Activated T-cell treated with anti-CD3 and anti-CD28 coated beads for 48 hours (primary cell): ENCODE data around the gene ARIH1.

Source experiments
- DNase-seq: peaks from one replicate; pipeline ENCODE4 v3.0.0-alpha.2; 2020; ENCODE audit warnings: low read depth

ARIH1 gene

DNA sequence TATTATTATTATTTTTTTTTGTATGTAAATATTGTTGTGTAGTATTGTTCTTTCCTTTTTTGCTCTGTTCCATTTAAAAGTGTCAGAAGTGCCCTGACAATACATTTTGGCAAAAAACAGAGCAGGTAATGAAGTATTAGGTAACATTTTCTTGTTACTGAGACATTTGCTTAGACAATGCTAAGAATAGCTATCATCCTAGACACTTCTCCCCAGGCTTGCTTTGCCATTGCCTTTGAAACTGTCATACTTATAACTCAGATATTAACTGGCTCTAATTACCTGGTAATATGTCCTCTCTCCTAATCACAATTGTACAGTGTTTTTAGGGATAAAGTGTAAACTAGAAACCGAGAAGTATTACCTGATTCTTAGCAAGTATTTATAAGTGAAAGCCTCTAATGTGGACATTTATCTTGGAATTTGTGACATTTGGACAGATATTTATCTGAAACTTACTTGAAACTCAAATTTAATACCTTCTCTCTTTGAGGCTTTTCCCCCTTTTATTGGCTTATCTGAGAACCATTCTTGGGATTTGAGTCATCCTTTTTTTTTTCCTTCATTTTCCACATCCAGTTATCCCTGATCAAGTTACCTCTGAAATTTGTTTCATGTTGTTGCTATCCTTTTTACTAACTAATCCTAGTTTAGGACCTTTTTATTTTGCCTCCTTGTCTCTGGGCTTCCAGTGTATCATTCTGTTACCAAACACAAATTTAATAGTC, 13.1 kb downstream of the ARIH1 start:
- no peak for DNase-seq

DNA sequence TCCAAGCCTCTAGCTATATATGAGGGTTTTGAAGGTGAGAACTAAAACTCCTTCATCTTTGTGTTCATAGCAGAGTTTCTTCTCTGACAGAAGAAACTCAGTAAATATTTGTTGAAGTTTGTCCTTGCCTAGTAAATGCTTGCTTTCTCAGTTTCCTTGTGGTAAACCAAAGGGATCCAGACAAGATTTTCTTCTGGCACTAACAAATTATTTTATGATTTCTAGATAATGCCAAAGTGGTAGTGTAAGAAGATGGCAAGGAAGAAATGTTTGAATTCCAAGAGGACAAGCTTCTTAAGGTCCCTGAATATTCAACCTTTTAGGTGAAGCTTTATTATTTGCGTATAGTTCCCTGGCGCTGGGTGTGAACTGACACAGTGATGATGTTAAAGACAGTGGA, 14.4 kb downstream of the ARIH1 start:
- DNase-seq = no peak

DNA sequence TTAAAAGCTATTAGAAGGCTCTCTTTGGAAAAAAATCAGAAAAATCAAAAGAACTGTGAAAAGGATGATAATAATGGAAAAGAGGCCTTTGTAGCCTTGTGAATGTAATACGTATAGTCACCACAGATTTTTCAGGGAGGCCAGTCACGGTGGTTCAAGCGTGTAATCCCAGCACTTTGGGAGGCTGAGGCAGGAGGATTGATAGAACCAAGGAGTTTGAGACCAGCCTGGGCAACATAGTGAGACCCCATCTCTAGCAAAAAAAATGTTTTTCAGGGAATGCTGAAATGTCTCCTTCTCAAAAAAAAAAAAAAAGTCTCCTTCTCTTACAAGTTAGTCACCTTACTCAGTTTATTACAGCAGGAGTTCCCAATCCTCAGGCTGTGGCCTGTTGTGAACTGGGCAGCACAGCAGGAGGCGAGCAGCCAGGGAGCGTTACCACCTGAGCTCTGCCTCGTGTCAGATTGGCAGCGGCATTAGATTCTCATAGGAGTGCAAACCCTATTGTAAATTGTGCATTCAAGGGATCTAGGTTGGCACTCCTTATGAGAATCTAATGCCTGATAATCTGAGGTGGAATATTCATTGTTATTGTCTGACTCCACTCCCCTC, 15.9 kb downstream of the ARIH1 start:
- no peak for DNase-seq

DNA sequence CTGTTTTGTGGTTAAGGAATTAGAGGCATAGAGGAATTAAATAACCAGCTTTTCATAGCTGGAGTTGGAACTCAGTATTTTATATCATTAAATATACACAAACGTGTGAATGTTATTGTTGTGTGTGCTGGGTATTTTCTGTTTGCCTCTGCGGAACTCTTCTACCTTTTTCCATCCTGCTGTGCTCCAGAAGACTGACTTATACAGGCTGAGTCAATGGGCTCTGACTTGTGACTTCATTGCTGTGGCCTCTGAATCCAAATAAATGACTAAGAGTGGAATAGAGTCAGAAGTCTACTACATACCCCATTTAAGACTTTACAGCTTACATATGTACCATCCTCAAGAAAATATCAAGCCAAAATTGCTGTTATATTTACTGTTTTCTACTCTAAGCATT, 17.6 kb downstream of the ARIH1 start:
- DNase-seq = no peak

DNA sequence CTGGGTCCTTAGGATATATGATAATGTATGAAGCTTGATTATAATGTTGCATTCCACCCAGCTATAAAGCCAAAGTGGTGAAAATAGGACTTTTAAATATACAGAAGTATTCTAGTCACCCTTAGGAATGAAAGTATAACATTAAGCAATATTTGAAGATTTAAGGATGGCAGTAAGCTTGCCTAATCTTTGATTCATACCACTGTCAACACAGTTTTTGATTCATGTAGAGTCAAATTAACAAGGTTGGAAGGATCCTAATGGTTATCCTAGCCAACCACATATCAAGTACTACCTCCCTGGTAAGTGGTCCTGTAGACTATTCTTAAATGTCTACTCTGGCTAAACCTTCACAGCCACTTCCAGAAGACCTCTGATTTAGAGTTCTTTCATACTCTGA, 18.6 kb downstream of the ARIH1 start:
- DNase-seq = no peak

DNA sequence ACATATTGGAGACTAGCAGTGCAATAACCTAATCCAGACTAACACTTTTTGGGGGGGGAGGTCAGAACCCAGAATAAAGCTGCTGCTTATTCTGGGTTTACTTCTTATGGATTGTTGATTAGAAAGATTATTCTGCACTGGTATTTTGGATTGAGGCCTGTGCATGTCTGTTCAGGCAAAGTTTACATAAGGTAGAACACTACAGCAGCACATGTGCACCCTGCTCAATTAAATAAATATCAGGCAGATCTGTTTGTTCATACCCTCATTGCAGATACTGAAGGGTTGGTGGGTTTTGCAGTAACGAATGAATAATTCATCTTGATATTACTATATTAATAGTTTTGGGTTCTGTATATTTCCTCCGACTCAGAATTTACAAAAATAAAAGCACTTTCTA, 19.1 kb downstream of the ARIH1 start:
- no peak for DNase-seq

DNA sequence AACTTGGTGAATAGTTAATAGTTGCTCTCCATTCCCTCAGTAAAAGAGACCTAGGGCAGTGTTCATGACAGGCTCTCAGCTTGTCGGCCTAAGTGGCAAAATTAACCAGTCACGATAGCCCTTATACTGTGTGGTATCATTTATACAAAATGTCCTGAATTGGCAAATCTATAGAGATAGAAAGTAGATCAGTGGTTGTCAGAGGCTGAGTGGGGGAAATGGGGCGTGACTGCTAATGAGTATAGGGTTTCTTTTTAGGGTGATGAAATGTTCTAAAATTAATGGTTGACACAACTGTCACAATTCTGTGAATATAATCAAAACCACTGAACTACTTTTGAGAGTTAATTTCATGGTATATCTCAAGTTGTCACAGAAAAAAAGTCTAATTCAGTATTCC, 20.9 kb downstream of the ARIH1 start:
- DNase-seq = no peak

DNA sequence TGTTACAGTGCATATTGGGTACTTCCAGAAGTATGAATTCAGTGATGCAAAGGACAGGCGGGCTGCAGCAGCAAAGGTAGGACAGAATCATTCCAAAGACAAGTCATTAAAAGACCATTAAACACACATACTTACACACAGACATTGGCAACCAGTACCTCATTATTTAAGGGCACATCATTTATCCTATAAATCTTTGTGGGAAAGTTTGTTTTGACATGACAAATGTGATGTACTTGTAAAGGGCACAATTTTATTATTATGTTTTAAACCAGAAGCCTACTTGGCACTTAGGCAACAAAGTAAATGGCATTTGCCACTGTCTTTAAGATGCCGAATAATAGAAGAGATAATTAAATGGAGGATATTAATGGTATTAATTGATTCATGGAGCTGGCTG, 22.7 kb downstream of the ARIH1 start:
- no peak for DNase-seq

DNA sequence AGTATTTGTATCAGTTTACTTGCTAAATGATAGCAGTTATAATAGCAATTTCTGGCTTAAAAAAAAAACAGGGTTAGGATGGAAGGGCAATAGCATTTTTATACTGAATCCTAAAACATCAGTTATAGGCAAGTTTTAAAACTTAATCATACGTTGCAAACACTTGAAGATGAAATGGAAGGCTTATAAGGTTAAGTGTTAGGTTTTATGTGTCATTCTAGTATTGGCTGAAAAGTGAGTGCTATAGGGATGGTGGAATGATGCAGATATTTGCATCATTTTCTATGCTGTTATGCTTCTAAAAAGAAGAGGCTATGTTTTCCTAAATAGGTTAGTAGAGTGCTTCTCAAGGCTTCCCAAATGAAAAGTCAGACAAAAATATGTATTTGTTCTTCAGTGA, 23.3 kb downstream of the ARIH1 start:
- DNase-seq = no peak

DNA sequence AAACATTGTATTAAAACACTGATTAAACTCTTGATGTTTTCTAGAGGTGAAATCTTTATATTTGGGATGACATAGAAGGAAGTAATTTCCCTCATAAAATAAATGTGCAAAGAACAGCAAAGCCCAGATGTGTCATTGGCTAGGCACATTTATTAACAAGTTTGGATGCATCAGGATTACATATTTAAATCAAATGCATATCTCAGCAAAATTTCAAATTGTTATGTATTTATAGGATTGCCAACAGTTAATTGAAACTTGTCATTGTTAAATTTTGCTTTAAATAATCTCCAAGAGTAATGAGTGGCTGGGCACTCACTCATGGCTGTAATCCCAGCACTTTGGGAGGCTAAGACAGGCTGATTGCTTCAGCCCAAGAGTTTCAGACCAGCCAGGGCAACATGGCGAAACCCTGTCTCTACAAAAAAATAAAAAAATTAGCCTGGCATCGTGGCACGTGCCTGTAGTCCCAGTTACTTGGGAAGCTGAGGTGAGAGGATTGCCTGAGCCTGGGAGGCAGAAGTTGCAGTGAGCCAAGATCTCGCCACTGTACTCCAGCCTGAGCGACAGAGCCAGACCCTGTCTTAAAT, 28.2 kb downstream of the ARIH1 start:
- DNase-seq = no peak

DNA sequence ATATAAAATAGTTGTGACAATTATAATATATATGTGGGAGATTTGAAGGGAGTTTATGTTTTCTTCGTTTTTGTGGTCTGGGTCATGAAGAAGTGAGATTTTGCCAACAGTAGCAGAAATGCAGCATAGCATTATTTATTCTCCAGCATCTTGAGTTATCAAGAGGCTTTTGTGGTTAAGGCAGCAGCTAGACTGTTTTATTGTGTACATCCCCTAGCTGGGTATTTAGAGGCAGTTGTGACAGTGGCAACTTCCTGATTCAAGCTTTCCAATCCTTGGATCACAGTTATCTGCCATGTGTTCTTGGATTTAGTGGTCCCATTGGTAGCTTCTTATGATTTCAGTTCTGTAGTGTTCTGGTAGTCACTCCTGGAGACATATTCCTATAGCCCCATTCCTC, 29.0 kb downstream of the ARIH1 start:
- no peak for DNase-seq

DNA sequence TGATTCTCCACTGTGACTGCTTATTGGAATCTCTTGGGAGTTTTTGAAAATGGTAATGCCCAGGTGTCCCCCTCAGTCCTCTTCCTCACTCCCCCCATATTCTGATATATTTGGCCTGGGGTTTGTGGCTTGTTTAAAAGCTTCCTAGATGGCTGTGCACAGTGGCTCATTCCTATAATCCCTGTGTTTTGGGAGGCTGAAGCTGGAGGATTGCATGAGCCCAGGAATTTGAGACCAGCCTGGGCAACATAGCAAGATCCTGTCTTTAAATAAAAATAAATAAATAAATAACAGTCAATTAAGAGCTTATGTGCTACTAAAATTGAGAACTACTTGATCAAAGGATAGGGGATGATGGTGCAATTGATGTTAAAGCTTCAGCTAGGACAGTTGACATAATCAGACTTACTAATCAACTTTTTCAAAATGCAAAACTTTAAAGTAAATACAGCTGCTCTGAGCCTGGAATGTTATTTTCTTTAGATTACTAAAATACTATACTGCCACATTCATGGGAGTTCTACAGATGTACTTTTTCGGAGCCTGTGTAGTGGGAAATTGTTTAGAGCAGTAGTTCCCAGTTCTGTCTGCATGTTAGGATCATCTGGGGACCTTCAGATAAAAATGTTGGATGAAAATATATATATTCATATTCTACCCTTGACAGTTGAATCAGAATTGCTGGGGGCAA, 33.4 kb downstream of the ARIH1 start:
- DNase-seq = no peak

DNA sequence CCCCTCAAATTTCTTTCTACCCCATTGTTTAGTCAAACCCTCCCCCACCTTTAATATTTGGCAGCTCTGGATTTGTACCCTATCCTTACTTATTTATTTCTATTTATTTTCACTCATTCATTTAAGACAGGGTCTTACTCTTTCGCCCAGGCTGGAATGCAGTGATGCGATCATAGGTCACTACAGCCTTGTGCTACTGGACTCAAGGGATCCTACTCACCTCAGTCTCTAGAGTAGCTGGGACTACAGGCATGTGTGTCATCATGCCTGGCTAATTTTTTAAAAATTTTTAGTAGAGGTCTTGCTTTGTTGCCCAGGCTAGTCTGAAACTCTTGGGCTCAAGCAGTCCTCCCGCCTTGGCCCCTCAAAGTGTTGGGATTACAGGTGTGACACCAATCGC, 35.4 kb downstream of the ARIH1 start:
- no peak for DNase-seq

DNA sequence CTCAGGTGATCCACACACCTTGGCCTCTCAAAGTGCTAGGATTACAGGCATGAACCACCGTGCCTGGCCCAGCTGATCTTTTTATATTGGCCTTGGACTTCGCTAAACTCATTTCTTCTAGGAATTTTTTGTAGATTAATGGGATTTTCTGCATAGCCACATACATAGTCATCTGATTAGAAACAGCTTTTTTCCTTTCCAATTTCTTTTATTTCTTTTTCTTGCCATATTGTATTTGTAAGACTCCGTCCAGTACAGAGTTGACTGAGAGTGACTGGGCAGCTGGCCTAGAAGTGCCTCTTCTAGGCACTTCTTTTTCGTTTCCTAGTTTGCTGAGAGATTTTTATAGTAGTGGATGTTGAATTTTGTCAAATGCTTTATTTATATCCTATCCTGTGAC, 37.4 kb downstream of the ARIH1 start:
- DNase-seq = no peak

DNA sequence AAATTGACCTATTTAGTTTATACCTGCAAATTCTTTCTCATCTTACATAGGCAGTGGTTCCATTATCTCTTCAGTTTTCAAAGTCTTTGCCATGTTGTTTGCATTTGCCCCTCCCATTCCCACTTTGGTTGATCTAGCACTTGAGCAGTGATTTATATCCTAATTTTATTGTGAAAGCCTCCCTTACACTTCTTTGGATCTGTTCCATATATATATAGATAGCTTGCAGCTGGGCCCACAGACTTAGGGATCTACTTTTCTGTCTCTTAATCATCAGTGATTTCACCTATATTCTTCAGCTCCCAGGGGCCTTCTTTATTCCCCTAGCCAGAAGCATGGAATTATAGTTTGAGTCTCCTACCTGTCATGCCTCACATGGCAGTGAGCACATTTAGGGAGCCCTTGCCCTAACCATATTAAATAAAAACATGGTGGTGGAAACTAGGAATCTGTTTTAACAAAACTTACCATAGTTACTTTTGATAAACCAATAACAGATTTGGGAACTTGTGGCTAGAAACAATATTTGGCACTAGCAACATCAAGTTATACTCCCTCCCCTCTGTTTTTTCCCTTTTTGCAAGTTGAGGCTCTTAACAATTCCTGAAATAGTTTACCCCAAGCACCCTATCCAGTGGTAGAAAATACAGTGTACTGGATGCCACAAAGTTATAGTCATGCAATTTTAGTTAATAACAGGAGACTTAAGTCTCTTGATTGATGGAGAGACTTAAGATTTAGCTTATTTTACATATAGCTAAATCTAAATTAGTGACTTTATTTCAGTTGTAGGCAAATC, 41.7 kb downstream of the ARIH1 start:
- DNase-seq = no peak

DNA sequence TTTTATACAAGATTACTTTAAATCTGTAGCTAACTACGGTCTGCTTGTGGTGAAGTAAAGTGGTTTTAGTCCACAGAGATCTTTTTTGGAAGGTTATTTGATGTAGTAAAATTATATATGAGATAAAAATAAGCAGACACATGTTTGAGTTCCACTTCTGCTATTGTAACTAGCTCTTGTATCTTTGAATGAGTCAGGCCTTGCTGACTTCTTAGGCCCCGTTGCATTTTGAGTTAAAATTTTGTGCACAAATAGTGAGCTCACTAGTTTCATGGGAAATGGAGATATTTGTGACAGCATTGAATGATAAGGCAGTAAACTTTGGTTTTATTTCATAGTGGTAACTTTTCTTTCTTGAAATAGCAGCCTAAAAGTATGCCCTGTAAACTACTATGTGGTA, 42.6 kb downstream of the ARIH1 start:
- DNase-seq = no peak

DNA sequence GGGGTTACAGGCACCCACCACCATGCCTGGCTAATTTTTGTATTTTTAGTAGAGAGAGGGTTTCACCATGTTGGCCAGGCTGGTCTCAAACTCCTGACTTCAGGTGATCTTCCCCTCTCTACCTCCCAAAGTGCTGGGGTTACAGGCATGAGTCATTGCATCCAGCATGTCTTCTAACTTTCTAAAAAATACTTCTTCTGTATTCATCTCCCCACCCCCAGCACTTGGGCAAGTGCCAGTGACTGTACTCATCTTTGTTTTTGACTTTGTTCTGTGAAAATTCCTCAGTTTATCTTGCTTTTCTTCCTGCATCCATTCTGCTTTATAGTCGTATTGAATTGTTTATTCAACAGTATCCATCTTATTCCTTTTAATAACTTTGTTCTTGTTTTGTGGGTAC, 47.6 kb downstream of the ARIH1 start:
- DNase-seq = no peak

DNA sequence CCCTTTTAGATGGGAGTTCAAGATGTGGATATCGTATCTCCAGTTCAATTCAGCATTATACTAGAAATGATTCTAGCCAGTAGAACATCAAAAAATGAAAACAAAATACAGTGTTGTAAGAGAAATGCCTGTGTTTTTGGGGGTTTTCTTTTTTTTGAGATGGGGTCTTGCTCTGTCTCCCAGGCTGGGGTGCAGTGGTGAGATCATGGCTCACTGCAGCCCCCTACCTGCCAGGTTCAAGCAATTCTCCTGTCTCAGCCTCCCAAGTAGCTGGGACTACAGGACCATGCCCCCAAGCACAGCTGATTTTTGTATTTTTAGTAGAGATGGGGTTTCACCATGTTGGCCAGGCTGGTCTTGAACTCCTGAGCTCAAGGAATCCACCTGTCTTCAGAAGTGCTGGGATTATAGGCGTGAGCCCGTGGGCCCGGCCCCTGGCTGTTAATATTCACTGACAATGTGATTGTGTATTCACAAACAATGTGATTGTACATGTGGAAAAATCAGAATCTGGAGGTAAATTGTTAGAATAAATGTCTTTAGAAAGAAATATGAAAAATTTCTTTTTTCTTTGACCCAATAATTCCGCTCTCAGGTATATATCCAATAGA, 59.0 kb downstream of the ARIH1 start:
- DNase-seq = no peak

DNA sequence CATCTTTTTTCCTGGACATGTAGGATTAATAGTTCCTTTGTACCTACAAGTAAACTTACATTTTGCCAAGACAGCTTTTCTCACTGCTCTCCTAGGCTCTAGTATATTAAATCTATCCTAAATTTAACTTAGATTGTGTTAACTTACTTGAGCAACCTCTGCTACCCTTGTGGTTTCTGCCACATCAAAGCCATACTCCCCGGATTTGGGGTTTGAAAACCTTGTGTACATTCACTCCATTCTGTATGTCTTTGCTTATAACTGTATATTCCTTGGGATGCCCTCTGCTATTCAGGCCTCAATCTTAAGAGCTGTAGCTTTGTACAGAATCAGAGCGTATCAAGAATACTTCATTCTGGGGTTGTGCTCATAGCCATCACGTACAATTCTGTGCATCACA, 60.4 kb downstream of the ARIH1 start:
- no peak for DNase-seq

DNA sequence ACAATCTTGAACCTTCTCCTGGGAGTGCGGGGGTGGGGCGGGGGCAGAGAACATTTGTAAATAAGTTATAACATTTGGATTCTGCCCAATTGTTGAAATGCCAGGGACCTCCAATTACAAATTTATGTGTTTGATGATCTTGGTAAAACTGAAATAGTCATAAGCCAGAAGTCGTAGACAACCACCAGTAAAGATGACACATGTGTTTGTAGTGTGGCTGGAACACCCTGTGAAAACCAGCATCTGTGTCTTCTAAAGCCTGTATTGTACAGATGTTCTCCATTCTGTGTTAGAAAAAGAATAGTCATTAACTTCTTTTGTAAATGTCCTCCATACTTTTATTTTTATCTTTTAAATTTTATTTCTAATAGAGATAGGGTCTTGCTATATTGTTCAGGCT, 61.8 kb downstream of the ARIH1 start:
- DNase-seq = no peak

DNA sequence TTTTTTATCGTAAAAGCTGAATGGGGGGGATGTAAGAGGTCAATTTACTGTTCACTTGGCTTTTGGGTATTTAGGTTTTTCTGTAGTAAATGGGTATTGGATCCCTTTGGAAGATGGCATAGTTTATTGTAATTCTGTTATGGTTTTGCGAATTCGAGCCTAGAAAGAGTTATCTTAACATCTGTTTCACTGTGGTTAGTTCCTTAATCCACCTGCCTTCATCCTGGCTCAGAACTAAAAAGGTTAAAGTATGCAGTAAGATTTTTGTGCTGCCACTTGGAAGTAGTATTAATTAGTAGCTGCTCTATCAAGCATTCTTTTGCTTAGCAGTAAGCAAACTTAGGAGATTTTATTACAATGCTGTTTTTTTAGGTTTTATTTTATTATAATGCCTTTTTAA, 62.4 kb downstream of the ARIH1 start:
- DNase-seq = no peak

DNA sequence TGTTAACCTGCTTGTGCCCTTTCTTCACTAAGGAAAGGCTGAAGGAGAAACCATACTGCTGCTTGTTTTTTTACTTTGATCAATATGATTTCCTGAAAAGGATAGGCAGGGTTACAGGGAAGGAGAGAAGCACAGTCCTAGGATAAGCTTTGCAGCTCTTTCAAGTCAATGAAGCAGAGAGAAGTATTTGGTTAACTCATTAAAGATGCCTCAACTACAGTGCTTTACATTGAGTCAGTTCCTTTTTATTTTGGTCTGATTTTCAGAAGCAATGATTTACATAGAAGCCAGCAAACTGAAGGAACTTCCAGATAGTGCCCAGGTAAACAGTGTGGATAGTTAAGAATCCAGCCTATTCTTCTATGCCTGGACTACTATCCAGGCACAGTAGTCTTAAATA, 64.8 kb downstream of the ARIH1 start:
- no peak for DNase-seq
